T47D (cell line): ENCODE data around the gene C15orf62.
A peak's percentile ranks its signal among the peaks of the same experiment; 100 is the strongest.

Experiments
- DNase-seq, 2 experiments: peaks; one replicate each; pipeline versions ENCODE4 v3.0.0 to v3.0.0-alpha.2; 2011 to 2012; ENCODE audit warnings: low read depth in 1 of 2, low spot score in 1 of 2
- JUND ChIP-seq: IDR thresholded peaks from 2 replicates; pipeline ENCODE4 v1.6.1; 2012; ENCODE audit warnings: low read depth
- in situ Hi-C: cut with HindIII; loops from 2 replicates; pipeline ENCODE4 v1.10.0; 2016; ENCODE audit warnings: low sequenced_read_pairs, low pct_unique_long_range_greater_than_20kb

Gene C15orf62

GRCh38 chr15:40744815-40745152 lies 25.0 kb upstream of the C15orf62 start:
- in situ Hi-C loops = no loop called here
- DNase-seq = no peak
- no peak for TF ChIP-seq JUND

- no peak for TF ChIP-seq JUND
- in situ Hi-C loops = no loop called here
- DNase-seq = no peak
Observed at GRCh38 chr15:40746916-40747418, 22.8 kb upstream of the C15orf62 start.

- DNase-seq = no peak
- TF ChIP-seq JUND = no peak
- in situ Hi-C loops = no loop called here
Observed at GRCh38 chr15:40747685-40748631, 21.8 kb upstream of the C15orf62 start.

GRCh38 chr15:40749151-40749630 lies 20.6 kb upstream of the C15orf62 start:
- DNase-seq = no peak
- no peak for TF ChIP-seq JUND
- in situ Hi-C loops = no loop called here

GRCh38 chr15:40750885-40751284 lies 18.9 kb upstream of the C15orf62 start:
- TF ChIP-seq JUND = no peak
- in situ Hi-C loops = no loop called here
- no peak for DNase-seq

GRCh38 chr15:40751745-40752144 lies 18.0 kb upstream of the C15orf62 start:
- in situ Hi-C loops = no loop called here
- TF ChIP-seq JUND = no peak
- DNase-seq = no peak

- in situ Hi-C loops = no loop called here
- no peak for TF ChIP-seq JUND
- no peak for DNase-seq
Observed at GRCh38 chr15:40754574-40754882, 15.3 kb upstream of the C15orf62 start.

GRCh38 chr15:40754883-40755811 lies 14.6 kb upstream of the C15orf62 start, which contains the start of gene RMDN3:
TSS of gene RMDN3 (minus strand) at chr15:40755254. CDS start at chr15:40754783, 471 bp downstream.
- peak; percentile 50 to 96 for DNase-seq
- in situ Hi-C loops = no loop called here
- no peak for TF ChIP-seq JUND

- DNase-seq = no peak
- in situ Hi-C loops = no loop called here
- TF ChIP-seq JUND = no peak
Observed at GRCh38 chr15:40755812-40756208, 14.0 kb upstream of the C15orf62 start.

GRCh38 chr15:40756938-40757337 lies 12.8 kb upstream of the C15orf62 start:
- TF ChIP-seq JUND = no peak
- DNase-seq = no peak
- in situ Hi-C loops = no loop called here

- no peak for DNase-seq
- no peak for TF ChIP-seq JUND
- in situ Hi-C loops = no loop called here
Observed at GRCh38 chr15:40759961-40760360, 9.8 kb upstream of the C15orf62 start.

- in situ Hi-C loops = no loop called here
- no peak for TF ChIP-seq JUND
- peak; percentile 70 to 89 for DNase-seq
Observed at GRCh38 chr15:40762919-40763800, 6.6 kb upstream of the C15orf62 start.
